ENCODE measurements around the gene THRB.

Gene THRB

DNA sequence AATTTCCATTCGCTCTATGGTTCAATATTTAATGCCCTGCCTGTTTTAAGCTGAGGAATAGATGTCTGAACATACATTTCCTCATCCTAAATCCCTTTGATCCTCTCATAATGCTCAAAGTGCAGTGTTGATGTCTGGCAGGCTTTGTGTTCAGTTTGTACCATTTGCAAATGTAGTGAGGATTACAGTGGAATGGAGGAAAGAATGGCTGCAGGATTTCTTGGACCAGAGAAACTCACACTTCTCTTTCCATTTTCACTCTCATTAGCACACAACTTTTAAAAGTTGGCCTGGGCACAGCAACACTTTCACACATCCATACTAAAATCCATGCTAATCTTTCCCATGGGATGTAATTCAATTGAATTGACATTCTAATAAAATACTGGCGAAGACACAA, 28.6 kb upstream of the THRB start:
- H3K4me3 ChIP-seq (replicated peaks; ENCODE audit: low read depth, low read length) = no peak overlapping the region
- DNase-seq (ENCODE audit: extremely low read depth, low read depth) = no peak
- TF ChIP-seq, protein P1, sequence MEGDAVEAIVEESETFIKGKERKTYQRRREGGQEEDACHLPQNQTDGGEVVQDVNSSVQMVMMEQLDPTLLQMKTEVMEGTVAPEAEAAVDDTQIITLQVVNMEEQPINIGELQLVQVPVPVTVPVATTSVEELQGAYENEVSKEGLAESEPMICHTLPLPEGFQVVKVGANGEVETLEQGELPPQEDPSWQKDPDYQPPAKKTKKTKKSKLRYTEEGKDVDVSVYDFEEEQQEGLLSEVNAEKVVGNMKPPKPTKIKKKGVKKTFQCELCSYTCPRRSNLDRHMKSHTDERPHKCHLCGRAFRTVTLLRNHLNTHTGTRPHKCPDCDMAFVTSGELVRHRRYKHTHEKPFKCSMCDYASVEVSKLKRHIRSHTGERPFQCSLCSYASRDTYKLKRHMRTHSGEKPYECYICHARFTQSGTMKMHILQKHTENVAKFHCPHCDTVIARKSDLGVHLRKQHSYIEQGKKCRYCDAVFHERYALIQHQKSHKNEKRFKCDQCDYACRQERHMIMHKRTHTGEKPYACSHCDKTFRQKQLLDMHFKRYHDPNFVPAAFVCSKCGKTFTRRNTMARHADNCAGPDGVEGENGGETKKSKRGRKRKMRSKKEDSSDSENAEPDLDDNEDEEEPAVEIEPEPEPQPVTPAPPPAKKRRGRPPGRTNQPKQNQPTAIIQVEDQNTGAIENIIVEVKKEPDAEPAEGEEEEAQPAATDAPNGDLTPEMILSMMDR (IDR thresholded peaks at IDR 0.05; ENCODE audit: low read depth, low read length, missing control alignments) = no peak

DNA sequence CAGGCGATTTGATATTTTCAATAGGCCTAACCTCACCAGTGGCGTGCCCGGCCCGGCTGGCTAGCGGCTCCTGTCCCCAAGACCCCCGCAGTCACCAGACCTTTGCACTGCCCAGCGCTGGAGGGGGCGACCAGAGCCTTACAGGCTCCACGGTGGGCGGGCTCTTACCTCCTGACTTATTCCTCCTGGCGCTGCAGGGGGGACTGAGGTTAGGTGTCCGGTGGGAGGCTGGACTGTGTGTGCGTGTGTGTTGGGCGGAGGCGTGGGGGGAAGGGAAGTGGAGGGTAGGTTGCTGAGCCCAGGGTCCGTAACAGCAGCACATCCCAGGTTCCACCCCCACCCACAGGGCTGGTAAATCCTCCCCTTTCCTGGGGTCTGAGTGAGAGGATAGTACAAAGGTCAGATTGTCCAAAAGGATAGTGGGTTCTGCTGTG, 27.5 kb upstream of the THRB start:
- TF ChIP-seq, protein P1 (IDR thresholded peaks at IDR 0.05; ENCODE audit: low read depth, low read length, missing control alignments) = no peak
- H3K4me3 ChIP-seq (replicated peaks; ENCODE audit: low read depth, low read length) = peak overlapping the region; percentile 49
- DNase-seq (ENCODE audit: extremely low read depth, low read depth) = no peak

DNA sequence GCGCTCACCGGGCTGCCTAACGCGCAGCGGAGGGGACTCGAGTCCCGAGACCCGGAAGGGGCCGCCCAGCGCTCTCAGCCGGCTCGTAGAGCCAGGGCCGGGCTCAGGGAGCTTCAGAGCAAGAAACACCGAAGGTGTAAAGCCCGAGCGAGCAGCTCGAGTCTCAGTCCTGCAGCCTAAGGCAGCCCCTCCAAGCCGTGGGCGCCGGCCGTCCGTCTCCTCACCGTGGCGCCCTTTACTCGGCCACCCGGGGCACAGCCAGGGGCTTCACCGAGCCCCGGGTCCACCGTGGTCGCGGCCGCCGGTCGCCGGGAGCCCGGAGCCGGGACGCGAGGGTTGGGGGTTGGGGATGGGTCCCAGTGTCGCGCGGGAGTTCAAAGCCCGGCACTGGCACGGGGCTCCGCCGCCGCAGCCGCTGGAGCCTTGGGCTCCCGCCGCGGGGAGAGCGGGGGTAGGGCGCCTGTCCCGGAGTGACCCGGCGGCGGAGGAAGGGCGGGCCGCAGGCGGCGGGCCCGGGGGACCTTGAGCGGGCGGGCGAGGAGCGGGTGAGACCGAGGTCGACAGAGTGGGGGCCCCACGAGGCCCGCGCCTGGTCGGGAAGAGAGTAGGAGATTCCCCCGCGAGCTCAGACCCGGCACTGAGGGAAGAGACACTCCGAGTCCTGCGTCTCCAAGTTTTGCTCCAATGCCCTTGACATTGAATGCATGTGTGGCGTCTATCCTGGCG, 26.9 kb upstream of the THRB start:
- TF ChIP-seq, protein P1 (IDR thresholded peaks at IDR 0.05; ENCODE audit: low read depth, low read length, missing control alignments) = no peak
- peak overlapping the region; percentile 49 for H3K4me3 ChIP-seq (replicated peaks; ENCODE audit: low read depth, low read length)
- no peak for DNase-seq (ENCODE audit: extremely low read depth, low read depth)

DNA sequence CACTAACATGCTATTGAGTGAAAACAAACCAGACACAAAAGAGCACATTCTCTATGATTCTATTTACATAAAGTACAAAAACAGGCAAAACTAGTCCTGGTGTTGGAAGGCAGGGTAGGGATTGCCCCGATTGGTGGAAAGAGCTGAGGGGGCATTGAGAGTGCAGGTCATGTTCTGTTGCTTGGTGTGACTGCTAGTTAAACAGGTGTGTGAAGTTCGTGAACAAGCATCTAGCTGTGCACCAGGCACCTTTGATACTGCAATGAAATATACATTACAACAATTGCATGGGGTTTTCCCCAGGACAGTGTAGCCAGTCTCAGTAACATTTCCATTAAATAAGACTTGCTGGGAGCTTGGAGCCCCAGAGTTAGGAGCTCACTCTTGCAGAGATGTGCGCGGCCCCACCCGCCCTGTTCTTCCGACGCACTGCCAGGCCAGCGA, 26.3 kb upstream of the THRB start:
- TF ChIP-seq, protein P1 (IDR thresholded peaks at IDR 0.05; ENCODE audit: low read depth, low read length, missing control alignments) = no peak
- H3K4me3 ChIP-seq (replicated peaks; ENCODE audit: low read depth, low read length) = peak overlapping the region; percentile 49
- DNase-seq (ENCODE audit: extremely low read depth, low read depth) = no peak

DNA sequence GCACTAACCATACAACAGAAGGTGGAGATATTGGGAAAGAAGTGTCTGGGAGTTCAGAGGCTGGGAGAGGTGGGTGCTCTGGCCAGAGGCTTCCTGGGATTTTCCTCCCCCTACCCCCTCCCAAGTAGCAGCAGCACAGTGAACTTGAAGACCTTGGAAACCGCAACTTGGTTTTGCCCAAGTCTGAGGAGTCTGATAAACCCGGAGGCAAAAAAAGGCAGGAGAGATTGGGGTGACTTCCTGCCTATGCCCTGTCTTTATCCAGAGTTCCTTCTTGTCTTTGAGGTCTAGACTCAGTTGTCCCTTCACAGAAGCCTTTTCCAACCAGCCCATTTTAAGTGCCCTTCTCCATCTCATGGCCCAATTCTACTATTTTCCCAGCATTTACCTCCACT, 25.4 kb upstream of the THRB start:
- no peak for DNase-seq (ENCODE audit: extremely low read depth, low read depth)
- no peak overlapping the region for H3K4me3 ChIP-seq (replicated peaks; ENCODE audit: low read depth, low read length)
- TF ChIP-seq, protein P1 (IDR thresholded peaks at IDR 0.05; ENCODE audit: low read depth, low read length, missing control alignments) = no peak

DNA sequence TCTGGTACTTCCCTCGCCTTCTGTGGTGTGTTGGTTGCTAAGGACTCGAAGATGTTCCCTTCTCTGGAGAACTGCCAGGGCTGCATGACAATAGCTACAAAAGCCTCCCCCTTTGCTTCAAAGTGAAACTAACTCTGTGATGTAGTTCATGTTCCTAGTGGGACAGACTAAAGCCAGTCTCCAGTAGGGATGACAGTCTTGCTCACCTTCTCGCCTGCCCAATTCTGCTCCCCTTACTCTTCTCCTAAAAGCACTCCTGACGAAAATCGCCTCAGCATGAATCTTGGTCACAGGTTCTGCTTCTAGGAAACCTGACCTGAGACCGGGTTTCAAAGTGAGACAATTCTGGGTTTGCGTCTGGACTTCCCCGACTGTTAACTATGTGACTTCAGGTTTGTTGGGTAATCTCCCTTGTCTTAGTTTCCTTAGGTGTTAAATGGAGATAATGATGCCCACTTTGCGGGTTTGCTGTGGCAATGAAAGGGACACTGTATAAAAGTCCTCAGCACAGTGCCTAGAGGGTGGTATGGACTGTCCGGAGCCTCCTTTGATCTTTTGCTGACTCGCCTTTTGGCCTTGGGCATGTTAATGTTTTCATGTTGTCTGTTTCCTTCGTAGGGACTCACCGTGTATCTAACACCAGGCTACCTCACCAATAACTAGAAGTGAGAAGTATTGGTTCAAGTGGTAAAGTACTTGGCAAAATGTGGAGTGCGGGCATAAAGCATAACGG, 24.9 kb upstream of the THRB start:
- no peak overlapping the region for H3K4me3 ChIP-seq (replicated peaks; ENCODE audit: low read depth, low read length)
- TF ChIP-seq, protein P1 (IDR thresholded peaks at IDR 0.05; ENCODE audit: low read depth, low read length, missing control alignments) = no peak
- no peak for DNase-seq (ENCODE audit: extremely low read depth, low read depth)
